H9 (cell line): ENCODE results near the gene CCSER2. TPM values are rescaled to one million over a fixed set of nuclear protein-coding genes. Genes with fewer than 3 reads are reported as not detected.

Experiments
- DNase-seq: peaks from one replicate; pipeline ENCODE4 v3.0.0-alpha.2; 2017
- H2AFZ ChIP-seq: one replicate; pipeline ENCODE4 v1.6.1; 2013; ENCODE audit warnings: mild to moderate bottlenecking, low read length, control low read depth, moderate library complexity
- H2AK5ac ChIP-seq: 2 replicates; pipeline ENCODE4 v1.6.1; 2013; ENCODE audit warnings: low read length, control low read depth, mixed read lengths; ENCODE audit not compliant: insufficient read length
- H2BK120ac ChIP-seq: one replicate; pipeline ENCODE4 v1.6.1; 2013; ENCODE audit warnings: low read depth, mild to moderate bottlenecking, low read length, control low read depth, inconsistent platforms; ENCODE audit not compliant: poor library complexity, severe bottlenecking
- H2BK12ac ChIP-seq: 2 replicates; pipeline ENCODE4 v1.6.1; 2013; ENCODE audit warnings: low read length, control low read depth, mixed read lengths, low read depth; ENCODE audit not compliant: insufficient read length
- H2BK15ac ChIP-seq: 2 replicates; pipeline ENCODE4 v1.6.1; 2013; ENCODE audit warnings: low read depth, low read length, control low read depth
- H2BK20ac ChIP-seq: one replicate; pipeline ENCODE4 v1.6.1; 2013; ENCODE audit warnings: low read depth, mild to moderate bottlenecking, low read length, control low read depth, inconsistent platforms; ENCODE audit not compliant: poor library complexity, severe bottlenecking
- H2BK5ac ChIP-seq: 2 replicates; pipeline ENCODE4 v1.6.1; 2013; ENCODE audit warnings: low read length, control low read depth, mixed read lengths; ENCODE audit not compliant: insufficient read length
- H3K14ac ChIP-seq: 2 replicates; pipeline ENCODE4 v1.6.1; 2013; ENCODE audit warnings: low read length, control low read depth; ENCODE audit not compliant: insufficient read depth
- H3K18ac ChIP-seq: 2 replicates; pipeline ENCODE4 v1.6.1; 2013; ENCODE audit warnings: low read depth, mild to moderate bottlenecking, mixed read lengths, low read length, control low read depth; ENCODE audit not compliant: insufficient read length
- H3K23ac ChIP-seq: 2 replicates; pipeline ENCODE4 v1.6.1; 2013; ENCODE audit warnings: low read length, control low read depth, mixed read lengths, low read depth; ENCODE audit not compliant: insufficient read length
- H3K23me2 ChIP-seq: 2 replicates; pipeline ENCODE4 v1.6.1; 2013; ENCODE audit warnings: low read depth, mild to moderate bottlenecking, mixed read lengths, low read length, control low read depth; ENCODE audit not compliant: insufficient read length, poor library complexity, severe bottlenecking
- H3K27ac ChIP-seq: 2 replicates; pipeline ENCODE4 v1.5.1; 2013; ENCODE audit warnings: low read length, control low read depth, mixed read lengths, low read depth; ENCODE audit not compliant: insufficient read length
- H3K27me3 ChIP-seq: 2 replicates; pipeline ENCODE4 v1.6.1; 2013; ENCODE audit warnings: low read length, control low read depth, inconsistent platforms; ENCODE audit not compliant: insufficient read depth
- H3K4ac ChIP-seq: 2 replicates; pipeline ENCODE4 v1.6.1; 2013; ENCODE audit warnings: low read depth, mild to moderate bottlenecking, control low read depth, inconsistent platforms, low read length, moderate library complexity
- H3K4me1 ChIP-seq: 2 replicates; pipeline ENCODE4 v1.6.1; 2013; ENCODE audit warnings: low read length, control low read depth, inconsistent platforms; ENCODE audit not compliant: insufficient read depth
- H3K4me2 ChIP-seq: 2 replicates; pipeline ENCODE4 v1.6.1; 2013; ENCODE audit warnings: low read length, control low read depth, mixed read lengths; ENCODE audit not compliant: insufficient read length, insufficient read depth
- H3K56ac ChIP-seq: 2 replicates; pipeline ENCODE4 v1.6.1; 2013; ENCODE audit warnings: low read depth, mild to moderate bottlenecking, mixed read lengths, low read length, control low read depth; ENCODE audit not compliant: insufficient read length
- H3K79me1 ChIP-seq: 2 replicates; pipeline ENCODE4 v1.6.1; 2013; ENCODE audit warnings: low read depth, mild to moderate bottlenecking, moderate library complexity, low read length, control low read depth, inconsistent platforms; ENCODE audit not compliant: insufficient read depth, poor library complexity, severe bottlenecking
- H3K79me2 ChIP-seq: 2 replicates; pipeline ENCODE4 v1.6.1; 2013; ENCODE audit warnings: low read length, control low read depth, inconsistent platforms; ENCODE audit not compliant: insufficient read depth
- H3K9ac ChIP-seq: 2 replicates; pipeline ENCODE4 v1.6.1; 2013; ENCODE audit warnings: low read length, control low read depth, mixed read lengths; ENCODE audit not compliant: insufficient read length; ENCODE audit errors: extremely low read depth
- H3K9me3 ChIP-seq: one replicate; pipeline ENCODE4 v1.6.1; 2013; ENCODE audit warnings: low read depth, low read length, inconsistent platforms; ENCODE audit not compliant: control insufficient read depth
- H3T11ph ChIP-seq: one replicate; pipeline ENCODE4 v1.6.1; 2013; ENCODE audit warnings: mild to moderate bottlenecking, low read length, control low read depth, inconsistent platforms
- H4K20me1 ChIP-seq: one replicate; pipeline ENCODE4 v1.6.1; 2013; ENCODE audit not compliant: control insufficient read depth, insufficient read length, insufficient read depth
- H4K5ac ChIP-seq: 2 replicates; pipeline ENCODE4 v1.6.1; 2013; ENCODE audit warnings: low read depth, mild to moderate bottlenecking, mixed read lengths, low read length, control low read depth; ENCODE audit not compliant: insufficient read length
- H4K8ac ChIP-seq: replicated peaks from 2 replicates; pipeline ENCODE4 v1.6.1; 2013; ENCODE audit warnings: low read length, control low read depth, mixed read lengths, low read depth; ENCODE audit not compliant: insufficient read length
- H4K91ac ChIP-seq: 2 replicates; pipeline ENCODE4 v1.6.1; 2013; ENCODE audit warnings: low read depth, mild to moderate bottlenecking, moderate library complexity, mixed read lengths, low read length, control low read depth; ENCODE audit not compliant: insufficient read length
- H3K27ac Mint-ChIP-seq, 3 experiments: 2 replicates in 2 of 3; 3 replicates in 1 of 3; pipeline ENCODE4 v1.8.0; 2020 to 2021; ENCODE audit warnings: mixed read lengths in 3 of 3, mild to moderate bottlenecking in 1 of 3, moderate library complexity in 1 of 3
- H3K27me3 Mint-ChIP-seq: 2 replicates; pipeline ENCODE4 v1.8.0; 2021; ENCODE audit warnings: low read depth, mild to moderate bottlenecking, moderate library complexity, mixed read lengths
- H3K36me3 Mint-ChIP-seq, 3 experiments: 2 replicates in 2 of 3; 3 replicates in 1 of 3; pipeline ENCODE4 v1.8.0; 2020 to 2021; ENCODE audit warnings: low read depth in 3 of 3, mixed read lengths in 3 of 3; ENCODE audit not compliant: insufficient read depth in 1 of 3
- H3K4me1 Mint-ChIP-seq, 2 experiments: 2 replicates each; pipeline ENCODE4 v1.8.0; 2020; ENCODE audit warnings: mixed read lengths in 2 of 2
- H3K4me3 Mint-ChIP-seq, 2 experiments: 2 replicates in 1 of 2; 3 replicates in 1 of 2; pipeline ENCODE4 v1.8.0; 2020 to 2021; ENCODE audit warnings: mild to moderate bottlenecking in 2 of 2, mixed read lengths in 2 of 2, moderate library complexity in 1 of 2
- H3K9me3 Mint-ChIP-seq, 2 experiments: 2 replicates in 1 of 2; 3 replicates in 1 of 2; pipeline ENCODE4 v1.8.0; 2020; ENCODE audit warnings: mild to moderate bottlenecking in 2 of 2, mixed read lengths in 2 of 2, moderate library complexity in 1 of 2
- WGBS: extraction: QIAGEN DNeasy Blood & Tissue Kit; methylation state at CpG from one replicate; pipeline ENCODE4 v1.1.7; 2013; ENCODE audit warnings: missing lambda C conversion rate, low lambda C conversion rate, mixed read lengths; ENCODE audit not compliant: insufficient read length; ENCODE audit errors: extremely low coverage; 5-methylcytosine and 5-hydroxymethylcytosine counted together
- total RNA-seq: library from RNA; stranded (reverse); gene quantifications from 2 replicates; pipeline ENCODE4 v1.2.1, GENCODE V29; 2021
- TF ChIP-seq, protein P1 (sequence below): fragments of 200-600 bp; sonication (generic); conservative IDR thresholded peaks from 3 replicates; pipeline ENCODE4 v1.8.0; 2021; ENCODE audit warnings: antibody characterized with exemption, mild to moderate bottlenecking

Gene CCSER2
- total RNA-seq, 1 experiment from 2014 or later: 22.2 TPM

DNA sequence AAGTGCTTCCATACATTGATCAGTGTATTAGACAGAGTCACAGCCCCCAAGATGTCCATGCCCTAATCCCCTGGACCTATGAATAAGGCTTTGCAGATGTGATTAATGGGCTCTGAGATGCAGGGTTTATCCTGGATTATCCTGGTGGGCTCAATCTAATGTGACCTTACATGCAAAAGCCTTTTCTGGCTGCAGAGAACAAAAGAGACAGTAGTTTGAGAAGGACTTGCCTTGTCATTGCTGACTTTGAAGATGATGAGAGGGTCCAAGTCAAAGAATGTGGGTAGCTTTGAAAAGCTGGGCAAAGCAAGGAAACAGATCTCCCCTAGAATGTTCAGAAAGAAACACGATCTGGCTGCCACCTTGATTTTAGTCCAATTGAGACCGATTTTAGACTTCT is 238.7 kb downstream of the CCSER2 start:
- Histone ChIP-seq H3K79me1 (no peaks in the 10 kb centered on the region), H4K91ac (no peak overlapping the region), H3K4me1 (peaks cover 2% of the 10 kb centered on the region; the same call in 1 of the 2 replicates), H3K27me3 (no peaks in the 10 kb centered on the region), H3K23ac (no peak overlapping the region), H3K4me2 (no peak overlapping the region), H4K20me1 (no peaks in the 10 kb centered on the region), H2BK5ac (no peak overlapping the region), H3K23me2 (no peaks in the 10 kb centered on the region), H4K8ac (no peak overlapping the region), H3K4ac (no peak overlapping the region), H2BK20ac (no peak overlapping the region), H3K9ac (no peak overlapping the region), H2BK12ac (no peak overlapping the region), H3T11ph (no peak overlapping the region), H2BK15ac (no peak overlapping the region), H3K18ac (no peak overlapping the region), H2AFZ (no peak overlapping the region), H3K9me3 (no peaks in the 10 kb centered on the region), H3K27ac (no peak overlapping the region), H4K5ac (no peak overlapping the region), H3K79me2 (no peaks in the 10 kb centered on the region), H3K56ac (no peak overlapping the region), H3K14ac (no peak overlapping the region), H2BK120ac (no peak overlapping the region), H2AK5ac (no peak overlapping the region)
- Mint-ChIP-seq H3K4me3 (no peak overlapping the region), H3K4me1 (peaks cover 39 to 40% of the 10 kb centered on the region in 2 experiments), H3K27ac (peak overlapping the region; percentile 57 to 98 (median 95); a peak in 6 of 7 replicates), H3K9me3 (peaks cover 12 to 14% of the 10 kb centered on the region in 2 experiments), H3K36me3 (peaks cover 6 to 25% (median 9%) of the 10 kb centered on the region in 3 experiments), H3K27me3 (no peaks in the 10 kb centered on the region; the same call in 1 of the 2 replicates)
- TF ChIP-seq, protein P1, sequence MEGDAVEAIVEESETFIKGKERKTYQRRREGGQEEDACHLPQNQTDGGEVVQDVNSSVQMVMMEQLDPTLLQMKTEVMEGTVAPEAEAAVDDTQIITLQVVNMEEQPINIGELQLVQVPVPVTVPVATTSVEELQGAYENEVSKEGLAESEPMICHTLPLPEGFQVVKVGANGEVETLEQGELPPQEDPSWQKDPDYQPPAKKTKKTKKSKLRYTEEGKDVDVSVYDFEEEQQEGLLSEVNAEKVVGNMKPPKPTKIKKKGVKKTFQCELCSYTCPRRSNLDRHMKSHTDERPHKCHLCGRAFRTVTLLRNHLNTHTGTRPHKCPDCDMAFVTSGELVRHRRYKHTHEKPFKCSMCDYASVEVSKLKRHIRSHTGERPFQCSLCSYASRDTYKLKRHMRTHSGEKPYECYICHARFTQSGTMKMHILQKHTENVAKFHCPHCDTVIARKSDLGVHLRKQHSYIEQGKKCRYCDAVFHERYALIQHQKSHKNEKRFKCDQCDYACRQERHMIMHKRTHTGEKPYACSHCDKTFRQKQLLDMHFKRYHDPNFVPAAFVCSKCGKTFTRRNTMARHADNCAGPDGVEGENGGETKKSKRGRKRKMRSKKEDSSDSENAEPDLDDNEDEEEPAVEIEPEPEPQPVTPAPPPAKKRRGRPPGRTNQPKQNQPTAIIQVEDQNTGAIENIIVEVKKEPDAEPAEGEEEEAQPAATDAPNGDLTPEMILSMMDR: no peak
- no peak for DNase-seq
- no CpG with 5 or more reads among the region's 2 CpGs for WGBS

Other genes with a start within 250 kb of the CCSER2 start
- 95.2 and 95.6 TPM in 2 replicates for gene GHITM, start 189.1 kb upstream of the CCSER2 start, total RNA-seq
- gene GPR15LG, start 154.8 kb upstream of the CCSER2 start, total RNA-seq: not detected in 2 replicates
- 6.4 and 6.6 TPM in 2 replicates for gene CDHR1, start 134.1 kb upstream of the CCSER2 start, total RNA-seq
- not detected in 2 replicates for gene LRIT2, start 103.0 kb upstream of the CCSER2 start, total RNA-seq
- not detected in 2 replicates for gene LRIT1, start 87.0 kb upstream of the CCSER2 start, total RNA-seq
- gene RGR, start 83.5 kb upstream of the CCSER2 start, total RNA-seq: not detected in 2 replicates